NCI-H524 (cell line): Measurements from ENCODE around the gene MACROD2.

Source experiments
- DNase-seq, 2 experiments: peaks; one replicate each; lab custom pipeline; 2025; lab: John Stamatoyannopoulos, UW

Gene MACROD2

DNA sequence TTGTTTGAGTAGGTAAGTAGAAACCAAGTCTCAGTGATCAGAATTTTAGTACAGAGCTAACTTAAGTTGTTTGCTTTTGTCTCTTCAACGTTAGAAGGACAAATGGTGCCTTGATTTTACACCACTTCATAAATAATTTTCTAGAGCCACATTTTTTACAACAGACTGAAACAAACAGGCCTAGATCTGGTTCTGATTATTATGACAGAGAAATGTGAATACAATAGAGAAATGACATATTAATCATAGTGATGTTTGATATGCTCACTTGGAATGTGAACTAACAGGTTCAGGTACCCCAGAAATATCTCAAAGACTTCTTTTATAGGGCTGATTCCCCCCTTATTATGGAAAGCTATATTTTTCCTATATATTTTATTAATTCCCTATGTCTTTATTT is 1817.4 kb downstream of the MACROD2 start:
- DNase-seq, result no peak

DNA sequence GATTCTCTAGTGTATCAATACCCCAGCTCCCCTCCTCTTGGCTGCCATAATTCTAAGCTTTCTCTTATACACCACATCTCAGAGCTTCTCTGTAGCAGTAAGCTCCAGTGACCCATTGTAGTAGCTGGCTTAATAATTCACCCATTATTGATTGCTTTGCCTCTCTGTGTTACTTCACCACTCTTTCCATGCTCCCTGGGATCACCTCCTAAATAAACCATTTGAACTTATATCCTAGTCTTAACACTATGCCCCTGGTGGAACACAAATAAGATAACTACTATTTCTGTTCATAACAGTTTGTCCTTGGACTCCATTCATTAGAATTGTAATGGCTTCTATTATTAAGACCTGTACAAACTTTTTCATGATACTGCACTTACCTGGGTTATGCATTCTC is 1819.0 kb downstream of the MACROD2 start:
- DNase-seq, result no peak

DNA sequence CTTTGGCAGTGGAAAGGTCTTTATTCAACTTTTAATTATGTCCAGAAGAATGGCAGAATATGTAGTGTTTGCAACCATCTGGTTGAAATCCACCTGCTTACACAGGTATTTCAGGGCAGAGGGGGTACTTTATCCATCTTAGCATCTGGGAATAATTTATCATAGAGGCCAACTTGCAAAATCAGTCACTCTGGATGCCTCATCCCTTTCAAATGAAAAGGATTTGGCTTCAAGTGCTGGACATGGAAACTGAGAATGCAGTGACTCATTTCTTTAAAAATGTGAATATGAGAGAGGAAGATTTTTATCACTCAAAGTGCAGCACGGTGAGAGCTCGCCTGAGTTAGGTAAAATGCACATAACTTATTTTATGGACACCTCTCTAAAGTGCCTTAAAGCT is 1819.6 kb downstream of the MACROD2 start:
- no peak for DNase-seq

DNA sequence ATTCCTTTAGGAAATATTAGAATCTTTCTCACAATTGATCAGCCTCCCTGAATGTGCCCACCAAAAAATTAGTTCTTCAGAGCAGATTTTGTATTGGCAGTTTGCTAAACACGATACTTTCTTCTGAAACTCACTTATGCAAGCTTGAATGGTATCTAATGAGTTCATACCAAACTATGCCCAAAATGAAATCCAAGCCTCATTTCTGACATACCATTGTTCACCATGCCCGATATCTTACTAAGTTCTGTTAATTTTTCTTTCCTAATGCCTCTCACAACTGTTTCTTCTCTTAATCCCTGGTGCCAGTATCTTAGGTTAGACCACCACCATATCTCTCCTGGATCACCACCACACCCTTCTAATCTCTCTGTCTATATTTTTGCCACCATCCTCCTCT is 1822.0 kb downstream of the MACROD2 start:
- no peak for DNase-seq

- no peak for DNase-seq
Observed at GRCh38 chr20:15818651-15819071, 1823.3 kb downstream of the MACROD2 start.

DNA sequence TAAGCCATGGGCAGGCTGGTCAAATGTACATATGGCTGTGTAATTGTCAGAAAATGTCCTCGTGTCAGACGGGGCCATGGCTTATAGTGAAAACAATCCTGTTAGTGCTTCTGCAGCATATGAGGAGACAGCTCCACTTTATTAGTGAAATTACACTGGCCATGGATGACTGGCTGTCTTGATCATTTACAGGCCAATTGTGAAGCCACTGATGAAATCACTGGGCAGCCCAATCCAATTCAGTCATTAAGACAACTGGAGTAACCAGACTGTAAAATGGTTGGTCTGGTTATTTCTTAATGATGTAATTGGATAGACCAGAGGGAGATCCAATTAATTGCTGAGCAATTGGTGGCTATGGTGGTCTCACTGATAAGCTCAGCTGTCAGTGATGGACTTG is 1828.4 kb downstream of the MACROD2 start:
- peak in 1 of 2 experiments; percentile 59 for DNase-seq

DNA sequence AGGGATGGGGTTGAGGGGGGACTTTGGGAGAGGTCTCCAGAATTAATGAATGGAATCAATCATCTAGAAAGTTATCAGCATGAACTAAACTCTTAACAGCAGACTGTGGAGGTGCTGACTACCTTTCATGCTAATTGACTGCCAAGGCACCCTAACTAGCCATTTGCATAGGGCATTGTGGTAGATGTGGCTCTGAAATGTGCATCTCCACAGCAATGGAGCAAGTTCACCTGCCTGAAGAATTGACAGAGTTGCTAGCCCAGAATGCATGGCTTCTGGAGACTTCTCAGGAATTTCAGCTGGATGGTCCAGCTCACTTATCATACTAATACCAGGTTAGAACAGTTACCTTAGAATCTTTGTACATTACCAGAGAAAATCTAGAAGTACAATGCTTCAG is 1832.3 kb downstream of the MACROD2 start:
- DNase-seq, result no peak

GRCh38 chr20:15831201-15831600 is 1835.9 kb downstream of the MACROD2 start:
- DNase-seq, result no peak

DNA sequence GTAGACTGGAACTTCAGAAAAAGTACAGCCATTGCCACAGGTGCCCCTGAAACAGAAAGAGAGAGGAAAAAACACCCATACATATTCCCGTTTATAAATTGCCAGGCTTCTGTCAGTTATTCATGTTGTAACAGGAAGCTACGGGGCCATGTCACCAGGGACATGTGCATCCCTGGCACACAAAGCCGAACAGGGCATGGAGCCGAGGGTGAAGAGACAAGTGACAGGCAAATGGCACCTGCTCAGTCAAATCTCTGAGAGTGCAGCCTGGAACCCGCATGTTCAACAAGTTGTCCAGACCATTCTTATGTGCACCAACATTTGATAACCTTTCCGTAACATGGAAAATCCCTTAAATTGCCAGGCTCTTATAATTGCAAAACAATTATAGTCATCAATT is 1837.2 kb downstream of the MACROD2 start:
- no peak for DNase-seq

GRCh38 chr20:15834857-15835256 is 1839.5 kb downstream of the MACROD2 start:
- peak in 1 of 2 experiments; percentile 41 for DNase-seq

DNA sequence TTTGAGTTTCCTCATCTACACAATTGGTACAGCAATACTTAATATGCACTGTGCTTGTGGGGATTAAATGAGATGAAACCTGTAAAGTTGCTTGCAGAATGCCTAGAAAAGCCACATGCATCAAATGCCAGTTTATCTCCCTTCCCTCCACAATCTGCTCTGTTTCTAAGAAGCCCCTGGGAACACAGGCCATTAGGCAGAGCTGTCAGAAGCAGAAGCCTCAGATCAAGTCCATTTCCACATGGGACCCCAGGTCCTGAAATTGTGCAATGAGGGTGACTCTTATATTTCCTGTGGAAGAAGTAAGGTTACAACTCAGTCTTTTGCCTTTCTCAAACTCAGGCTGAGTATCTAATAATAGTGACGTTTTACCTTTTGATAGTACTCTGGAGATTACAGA is 1840.5 kb downstream of the MACROD2 start:
- DNase-seq, result peak in 1 of 2 experiments; percentile 11

- DNase-seq, result no peak
Observed at GRCh38 chr20:15836634-15837033, 1841.3 kb downstream of the MACROD2 start.

- no peak for DNase-seq
Observed at GRCh38 chr20:15837563-15837962, 1842.2 kb downstream of the MACROD2 start.

DNA sequence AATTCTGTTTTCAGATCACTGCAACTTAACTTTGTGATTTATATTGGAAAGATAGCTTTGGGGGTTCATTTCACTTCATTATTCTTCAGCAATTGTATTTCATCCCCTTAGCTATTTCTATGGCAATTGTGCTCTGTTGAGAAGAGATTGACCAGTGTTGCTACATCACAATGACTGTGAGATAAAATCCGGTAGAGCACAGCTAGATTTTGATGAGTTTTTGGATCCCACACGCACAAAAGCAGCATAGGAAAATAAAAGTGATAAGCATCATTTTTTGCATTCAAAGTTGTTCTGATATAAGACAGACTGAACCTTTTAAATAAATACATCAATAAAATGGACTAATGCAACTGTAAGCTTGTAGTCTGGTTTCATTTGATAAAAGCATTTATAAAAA is 1843.2 kb downstream of the MACROD2 start:
- DNase-seq, result no peak

DNA sequence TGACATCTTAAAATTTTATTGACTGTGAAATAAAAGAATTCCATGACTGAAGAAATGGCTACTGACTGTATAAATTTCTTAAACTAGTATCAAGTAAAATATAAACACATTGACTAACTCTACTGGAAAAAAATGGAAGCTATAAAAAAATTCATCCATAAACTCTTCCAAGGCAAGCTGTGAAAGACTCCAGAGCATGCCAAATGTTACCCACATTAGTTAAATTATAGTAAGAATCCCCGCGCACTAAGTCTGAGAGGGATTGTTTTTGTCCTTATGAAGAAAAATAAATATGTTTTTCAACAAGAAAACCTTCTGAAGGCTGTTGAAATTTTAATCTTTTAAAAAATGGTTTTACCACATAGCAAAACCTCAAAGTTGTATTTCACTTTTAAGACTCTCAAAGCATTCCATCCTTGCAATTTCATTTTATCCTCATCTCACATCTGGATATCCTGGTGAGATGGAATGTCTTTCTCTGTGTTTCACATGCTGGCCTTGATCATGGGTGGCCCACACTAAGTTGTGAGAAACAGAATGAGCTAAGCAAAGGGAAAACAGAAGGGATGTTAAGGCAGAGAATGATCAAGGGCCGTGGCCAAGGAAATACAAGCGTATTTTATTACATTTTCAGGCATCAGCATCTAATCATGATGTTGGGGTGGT is 1845.5 kb downstream of the MACROD2 start:
- DNase-seq, result no peak

- DNase-seq, result no peak
Observed at GRCh38 chr20:15842872-15843271, 1847.6 kb downstream of the MACROD2 start.

DNA sequence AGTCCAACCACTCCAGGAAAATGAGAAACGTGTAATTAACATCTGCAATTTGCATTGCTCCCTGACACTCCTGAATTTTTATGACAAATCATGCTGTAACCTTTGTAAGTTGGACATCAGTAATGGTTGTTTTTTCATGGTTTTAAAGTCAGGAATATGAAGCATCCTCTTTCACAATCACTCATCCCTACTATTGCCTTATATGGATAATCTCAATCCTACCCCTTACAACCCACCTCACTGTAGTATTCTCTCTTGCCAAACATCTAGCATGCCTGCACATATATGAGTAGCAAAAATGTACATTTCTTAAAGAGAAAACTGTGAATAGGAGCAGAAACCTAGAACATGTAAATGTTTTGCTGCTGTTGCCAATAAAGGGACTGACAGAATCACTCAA is 1848.5 kb downstream of the MACROD2 start:
- DNase-seq, result no peak

DNA sequence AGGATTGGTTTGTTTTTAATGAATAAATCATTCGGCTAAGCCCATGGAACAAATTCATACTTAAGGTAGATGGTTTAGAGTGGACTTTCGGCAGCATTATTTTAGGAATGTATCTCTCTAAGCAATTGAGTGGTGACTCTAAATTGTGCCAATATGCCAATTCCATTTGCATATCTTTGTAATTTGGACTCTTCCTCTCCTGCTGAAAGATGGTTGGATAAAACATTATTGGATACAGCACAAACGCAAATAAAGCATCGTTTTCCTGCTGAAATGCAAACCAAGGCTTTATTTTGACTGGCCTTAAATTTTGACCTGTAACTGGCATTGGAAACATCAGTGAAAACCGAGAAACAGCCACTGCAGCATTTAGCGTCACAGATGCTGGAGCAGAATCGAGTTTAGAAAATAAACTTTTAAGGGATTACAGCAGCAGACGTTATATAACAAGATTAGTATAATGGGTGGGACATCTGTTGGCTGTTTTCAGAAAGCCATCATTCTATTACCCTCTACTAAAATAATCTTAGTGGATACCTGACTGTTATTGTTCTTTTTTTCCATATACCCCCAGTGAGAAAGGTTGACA is 1852.0 kb downstream of the MACROD2 start:
- peak; percentile 79 to 97 for DNase-seq

GRCh38 chr20:15848126-15848525 is 1852.8 kb downstream of the MACROD2 start:
- DNase-seq, result peak; percentile 98

DNA sequence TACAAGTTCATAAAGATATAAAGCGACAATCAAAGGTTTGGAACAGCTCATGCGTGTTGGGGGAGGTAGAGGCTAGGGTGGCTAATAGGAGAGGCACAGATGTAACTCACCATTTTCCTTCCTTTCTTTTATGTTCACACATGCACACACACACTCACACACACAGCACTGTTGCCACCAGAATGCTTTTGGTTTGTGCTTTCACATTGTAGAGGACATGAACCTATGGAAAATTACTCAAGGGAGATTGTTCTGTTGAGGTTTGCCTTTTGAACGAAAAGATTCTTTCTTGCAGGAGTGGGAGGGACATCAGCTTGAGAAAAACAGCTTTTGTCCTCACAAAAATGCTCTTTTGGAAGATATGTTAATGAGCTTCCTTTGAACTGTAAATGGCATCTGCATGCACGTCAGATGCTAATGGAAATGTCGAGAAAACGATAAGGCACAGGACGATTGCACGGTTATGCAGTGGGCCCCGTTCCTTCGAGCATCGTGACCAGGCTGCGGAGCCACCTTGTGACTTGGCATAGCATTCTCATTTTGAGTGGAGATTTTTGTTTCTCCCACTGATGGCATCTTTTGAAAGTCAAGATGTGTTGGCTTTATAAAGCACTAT is 1853.8 kb downstream of the MACROD2 start:
- DNase-seq, result no peak

DNA sequence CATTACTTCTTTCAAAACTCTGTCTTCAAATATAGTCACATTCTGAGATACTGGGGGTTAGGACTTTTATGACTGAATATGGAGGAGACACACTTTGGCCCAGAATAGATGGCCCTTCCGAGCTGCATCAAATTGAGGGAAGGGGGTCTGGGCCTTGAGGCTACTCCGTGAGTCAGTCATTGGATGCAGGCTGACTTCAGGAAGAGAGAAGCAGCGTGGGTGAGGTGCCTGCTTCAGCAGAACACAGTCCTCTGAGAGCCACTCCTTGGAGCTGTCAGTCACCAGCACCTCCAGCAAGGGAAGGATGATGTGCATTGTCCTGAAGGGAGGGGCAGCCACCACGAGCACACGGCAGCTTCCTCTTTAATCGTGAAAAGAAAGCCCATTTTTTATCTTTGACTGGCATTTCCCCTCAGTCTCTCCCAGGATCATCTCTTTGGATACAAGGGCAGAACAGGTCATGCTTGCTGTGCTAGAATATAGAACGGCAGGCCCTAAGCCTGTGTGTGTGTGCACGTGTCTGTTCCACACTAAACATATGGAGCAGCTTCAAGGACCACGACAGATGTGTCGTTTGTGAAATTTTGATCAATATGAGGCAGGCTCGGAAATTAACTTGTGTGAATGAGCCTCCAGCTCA is 1856.4 kb downstream of the MACROD2 start:
- DNase-seq, result peak; percentile 62 to 94

DNA sequence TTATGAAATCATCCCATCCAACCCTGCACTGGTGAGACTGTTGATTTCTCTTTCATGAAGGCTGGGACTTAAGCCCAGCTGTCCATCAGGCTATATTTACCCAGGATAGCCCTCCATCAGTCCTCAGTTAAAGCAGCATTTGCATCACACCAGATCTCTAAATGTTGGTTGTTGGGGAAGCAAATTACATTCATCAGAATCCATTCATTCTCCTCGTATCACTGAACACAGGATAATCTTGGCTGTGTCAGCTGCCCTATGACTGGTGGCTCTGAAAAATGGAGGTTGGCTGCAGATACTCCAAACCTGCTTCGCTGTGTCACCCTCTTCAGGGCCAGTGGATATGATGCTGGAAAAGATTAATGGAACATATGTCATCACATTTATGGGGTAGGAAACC is 1859.6 kb downstream of the MACROD2 start:
- peak; percentile 60 to 90 for DNase-seq

- DNase-seq, result no peak
Observed at GRCh38 chr20:15857173-15857784, 1862.0 kb downstream of the MACROD2 start.
